H9 (cell line): ENCODE data around the gene SNED1. TPM values are rescaled to one million over a fixed set of nuclear protein-coding genes. Genes with fewer than 3 reads are reported as not detected.

Experiments used
- DNase-seq: peaks from one replicate; pipeline ENCODE4 v3.0.0-alpha.2; 2017
- H2AFZ ChIP-seq: one replicate; pipeline ENCODE4 v1.6.1; 2013; ENCODE audit warnings: mild to moderate bottlenecking, low read length, control low read depth, moderate library complexity
- H2AK5ac ChIP-seq: 2 replicates; pipeline ENCODE4 v1.6.1; 2013; ENCODE audit warnings: low read length, control low read depth, mixed read lengths; ENCODE audit not compliant: insufficient read length
- H2BK120ac ChIP-seq: one replicate; pipeline ENCODE4 v1.6.1; 2013; ENCODE audit warnings: low read depth, mild to moderate bottlenecking, low read length, control low read depth, inconsistent platforms; ENCODE audit not compliant: poor library complexity, severe bottlenecking
- H2BK12ac ChIP-seq: 2 replicates; pipeline ENCODE4 v1.6.1; 2013; ENCODE audit warnings: low read length, control low read depth, mixed read lengths, low read depth; ENCODE audit not compliant: insufficient read length
- H2BK15ac ChIP-seq: 2 replicates; pipeline ENCODE4 v1.6.1; 2013; ENCODE audit warnings: low read depth, low read length, control low read depth
- H2BK20ac ChIP-seq: one replicate; pipeline ENCODE4 v1.6.1; 2013; ENCODE audit warnings: low read depth, mild to moderate bottlenecking, low read length, control low read depth, inconsistent platforms; ENCODE audit not compliant: poor library complexity, severe bottlenecking
- H2BK5ac ChIP-seq: 2 replicates; pipeline ENCODE4 v1.6.1; 2013; ENCODE audit warnings: low read length, control low read depth, mixed read lengths; ENCODE audit not compliant: insufficient read length
- H3K14ac ChIP-seq: 2 replicates; pipeline ENCODE4 v1.6.1; 2013; ENCODE audit warnings: low read length, control low read depth; ENCODE audit not compliant: insufficient read depth
- H3K18ac ChIP-seq: 2 replicates; pipeline ENCODE4 v1.6.1; 2013; ENCODE audit warnings: low read depth, mild to moderate bottlenecking, mixed read lengths, low read length, control low read depth; ENCODE audit not compliant: insufficient read length
- H3K23ac ChIP-seq: 2 replicates; pipeline ENCODE4 v1.6.1; 2013; ENCODE audit warnings: low read length, control low read depth, mixed read lengths, low read depth; ENCODE audit not compliant: insufficient read length
- H3K23me2 ChIP-seq: 2 replicates; pipeline ENCODE4 v1.6.1; 2013; ENCODE audit warnings: low read depth, mild to moderate bottlenecking, mixed read lengths, low read length, control low read depth; ENCODE audit not compliant: insufficient read length, poor library complexity, severe bottlenecking
- H3K27ac ChIP-seq: 2 replicates; pipeline ENCODE4 v1.5.1; 2013; ENCODE audit warnings: low read length, control low read depth, mixed read lengths, low read depth; ENCODE audit not compliant: insufficient read length
- H3K27me3 ChIP-seq: 2 replicates; pipeline ENCODE4 v1.6.1; 2013; ENCODE audit warnings: low read length, control low read depth, inconsistent platforms; ENCODE audit not compliant: insufficient read depth
- H3K4ac ChIP-seq: 2 replicates; pipeline ENCODE4 v1.6.1; 2013; ENCODE audit warnings: low read depth, mild to moderate bottlenecking, control low read depth, inconsistent platforms, low read length, moderate library complexity
- H3K4me1 ChIP-seq: 2 replicates; pipeline ENCODE4 v1.6.1; 2013; ENCODE audit warnings: low read length, control low read depth, inconsistent platforms; ENCODE audit not compliant: insufficient read depth
- H3K4me2 ChIP-seq: 2 replicates; pipeline ENCODE4 v1.6.1; 2013; ENCODE audit warnings: low read length, control low read depth, mixed read lengths; ENCODE audit not compliant: insufficient read length, insufficient read depth
- H3K56ac ChIP-seq: 2 replicates; pipeline ENCODE4 v1.6.1; 2013; ENCODE audit warnings: low read depth, mild to moderate bottlenecking, mixed read lengths, low read length, control low read depth; ENCODE audit not compliant: insufficient read length
- H3K79me1 ChIP-seq: 2 replicates; pipeline ENCODE4 v1.6.1; 2013; ENCODE audit warnings: low read depth, mild to moderate bottlenecking, moderate library complexity, low read length, control low read depth, inconsistent platforms; ENCODE audit not compliant: insufficient read depth, poor library complexity, severe bottlenecking
- H3K79me2 ChIP-seq: 2 replicates; pipeline ENCODE4 v1.6.1; 2013; ENCODE audit warnings: low read length, control low read depth, inconsistent platforms; ENCODE audit not compliant: insufficient read depth
- H3K9ac ChIP-seq: 2 replicates; pipeline ENCODE4 v1.6.1; 2013; ENCODE audit warnings: low read length, control low read depth, mixed read lengths; ENCODE audit not compliant: insufficient read length; ENCODE audit errors: extremely low read depth
- H3K9me3 ChIP-seq: one replicate; pipeline ENCODE4 v1.6.1; 2013; ENCODE audit warnings: low read depth, low read length, inconsistent platforms; ENCODE audit not compliant: control insufficient read depth
- H3T11ph ChIP-seq: one replicate; pipeline ENCODE4 v1.6.1; 2013; ENCODE audit warnings: mild to moderate bottlenecking, low read length, control low read depth, inconsistent platforms
- H4K20me1 ChIP-seq: one replicate; pipeline ENCODE4 v1.6.1; 2013; ENCODE audit not compliant: control insufficient read depth, insufficient read length, insufficient read depth
- H4K5ac ChIP-seq: 2 replicates; pipeline ENCODE4 v1.6.1; 2013; ENCODE audit warnings: low read depth, mild to moderate bottlenecking, mixed read lengths, low read length, control low read depth; ENCODE audit not compliant: insufficient read length
- H4K8ac ChIP-seq: replicated peaks from 2 replicates; pipeline ENCODE4 v1.6.1; 2013; ENCODE audit warnings: low read length, control low read depth, mixed read lengths, low read depth; ENCODE audit not compliant: insufficient read length
- H4K91ac ChIP-seq: 2 replicates; pipeline ENCODE4 v1.6.1; 2013; ENCODE audit warnings: low read depth, mild to moderate bottlenecking, moderate library complexity, mixed read lengths, low read length, control low read depth; ENCODE audit not compliant: insufficient read length
- H3K27ac Mint-ChIP-seq, 3 experiments: 2 replicates in 2 of 3; 3 replicates in 1 of 3; pipeline ENCODE4 v1.8.0; 2020 to 2021; ENCODE audit warnings: mixed read lengths in 3 of 3, mild to moderate bottlenecking in 1 of 3, moderate library complexity in 1 of 3
- H3K27me3 Mint-ChIP-seq: 2 replicates; pipeline ENCODE4 v1.8.0; 2021; ENCODE audit warnings: low read depth, mild to moderate bottlenecking, moderate library complexity, mixed read lengths
- H3K36me3 Mint-ChIP-seq, 3 experiments: 2 replicates in 2 of 3; 3 replicates in 1 of 3; pipeline ENCODE4 v1.8.0; 2020 to 2021; ENCODE audit warnings: low read depth in 3 of 3, mixed read lengths in 3 of 3; ENCODE audit not compliant: insufficient read depth in 1 of 3
- H3K4me1 Mint-ChIP-seq, 2 experiments: 2 replicates each; pipeline ENCODE4 v1.8.0; 2020; ENCODE audit warnings: mixed read lengths in 2 of 2
- H3K4me3 Mint-ChIP-seq, 2 experiments: 2 replicates in 1 of 2; 3 replicates in 1 of 2; pipeline ENCODE4 v1.8.0; 2020 to 2021; ENCODE audit warnings: mild to moderate bottlenecking in 2 of 2, mixed read lengths in 2 of 2, moderate library complexity in 1 of 2
- H3K9me3 Mint-ChIP-seq, 2 experiments: 2 replicates in 1 of 2; 3 replicates in 1 of 2; pipeline ENCODE4 v1.8.0; 2020; ENCODE audit warnings: mild to moderate bottlenecking in 2 of 2, mixed read lengths in 2 of 2, moderate library complexity in 1 of 2
- WGBS: extraction: QIAGEN DNeasy Blood & Tissue Kit; methylation state at CpG from one replicate; pipeline ENCODE4 v1.1.7; 2013; ENCODE audit warnings: missing lambda C conversion rate, low lambda C conversion rate, mixed read lengths; ENCODE audit not compliant: insufficient read length; ENCODE audit errors: extremely low coverage; 5-methylcytosine and 5-hydroxymethylcytosine counted together
- total RNA-seq: library from RNA; stranded (reverse); gene quantifications from 2 replicates; pipeline ENCODE4 v1.2.1, GENCODE V29; 2021
- TF ChIP-seq, protein P1 (sequence below): fragments of 200-600 bp; sonication (generic); conservative IDR thresholded peaks from 3 replicates; pipeline ENCODE4 v1.8.0; 2021; ENCODE audit warnings: antibody characterized with exemption, mild to moderate bottlenecking

Gene SNED1
- total RNA-seq, 1 experiment from 2014 or later = 2.5 TPM

DNA sequence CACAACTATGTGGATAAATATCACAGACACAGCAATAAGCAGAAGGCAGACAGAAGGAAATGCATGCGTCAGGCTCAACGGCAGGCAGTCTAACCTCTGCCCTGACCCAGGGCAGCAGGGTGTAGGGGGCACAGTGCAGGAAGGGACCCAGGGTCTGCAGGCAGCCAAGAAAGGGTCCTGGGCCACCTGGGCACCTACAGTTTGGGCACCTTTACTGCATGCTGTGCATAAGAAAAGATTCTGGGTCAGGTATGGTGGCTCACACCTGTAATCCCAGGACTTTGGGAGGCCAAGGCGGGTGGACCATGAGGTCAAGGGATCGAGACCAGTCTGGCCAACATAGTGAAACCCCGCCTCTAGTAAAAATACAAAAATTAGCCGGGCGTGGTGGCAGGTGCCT lies 133.1 kb downstream of the SNED1 start:
- no peak overlapping the region for H2BK12ac ChIP-seq
- H3K79me2 ChIP-seq = no peaks in the 10 kb centered on the region
- no peak overlapping the region for H3K56ac ChIP-seq
- Mint-ChIP-seq H3K9me3 (no peaks in the 10 kb centered on the region), H3K4me3 (no peak overlapping the region), H3K27ac (no peak overlapping the region), H3K27me3 (no peaks in the 10 kb centered on the region), H3K36me3 (peaks cover 20 to 56% (median 38%) of the 10 kb centered on the region in 3 experiments), H3K4me1 (no peaks in the 10 kb centered on the region)
- TF ChIP-seq, protein P1, sequence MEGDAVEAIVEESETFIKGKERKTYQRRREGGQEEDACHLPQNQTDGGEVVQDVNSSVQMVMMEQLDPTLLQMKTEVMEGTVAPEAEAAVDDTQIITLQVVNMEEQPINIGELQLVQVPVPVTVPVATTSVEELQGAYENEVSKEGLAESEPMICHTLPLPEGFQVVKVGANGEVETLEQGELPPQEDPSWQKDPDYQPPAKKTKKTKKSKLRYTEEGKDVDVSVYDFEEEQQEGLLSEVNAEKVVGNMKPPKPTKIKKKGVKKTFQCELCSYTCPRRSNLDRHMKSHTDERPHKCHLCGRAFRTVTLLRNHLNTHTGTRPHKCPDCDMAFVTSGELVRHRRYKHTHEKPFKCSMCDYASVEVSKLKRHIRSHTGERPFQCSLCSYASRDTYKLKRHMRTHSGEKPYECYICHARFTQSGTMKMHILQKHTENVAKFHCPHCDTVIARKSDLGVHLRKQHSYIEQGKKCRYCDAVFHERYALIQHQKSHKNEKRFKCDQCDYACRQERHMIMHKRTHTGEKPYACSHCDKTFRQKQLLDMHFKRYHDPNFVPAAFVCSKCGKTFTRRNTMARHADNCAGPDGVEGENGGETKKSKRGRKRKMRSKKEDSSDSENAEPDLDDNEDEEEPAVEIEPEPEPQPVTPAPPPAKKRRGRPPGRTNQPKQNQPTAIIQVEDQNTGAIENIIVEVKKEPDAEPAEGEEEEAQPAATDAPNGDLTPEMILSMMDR = no peak
- H2BK120ac ChIP-seq = no peak overlapping the region
- H2BK15ac ChIP-seq = no peak overlapping the region
- H3K18ac ChIP-seq = no peak overlapping the region
- H3T11ph ChIP-seq = no peak overlapping the region
- no peak overlapping the region for H3K23ac ChIP-seq
- H2AFZ ChIP-seq = no peak overlapping the region
- no peak overlapping the region for H2BK5ac ChIP-seq
- no peaks in the 10 kb centered on the region for H3K23me2 ChIP-seq
- no peaks in the 10 kb centered on the region for H3K79me1 ChIP-seq
- no peaks in the 10 kb centered on the region for H4K20me1 ChIP-seq
- H3K4me1 ChIP-seq = no peaks in the 10 kb centered on the region
- H3K9ac ChIP-seq = no peak overlapping the region
- no peak for DNase-seq
- no peak overlapping the region for H4K8ac ChIP-seq
- no peaks in the 10 kb centered on the region for H3K27me3 ChIP-seq
- H4K91ac ChIP-seq = no peak overlapping the region
- H3K27ac ChIP-seq = no peak overlapping the region
- no peak overlapping the region for H3K4me2 ChIP-seq
- WGBS = no CpG with 5 or more reads among the region's 7 CpGs
- H2BK20ac ChIP-seq = no peak overlapping the region
- H3K9me3 ChIP-seq = no peaks in the 10 kb centered on the region
- no peak overlapping the region for H4K5ac ChIP-seq
- H2AK5ac ChIP-seq = no peak overlapping the region
- no peak overlapping the region; the same call in 1 of the 2 replicates for H3K14ac ChIP-seq
- H3K4ac ChIP-seq = no peak overlapping the region
